KBM-7 (cell line): ENCODE measurements around the gene TUBA4A.
"Not testable (repeated sequence)": the region's sequence is repeated elsewhere in the genome, so short reads cannot be mapped to it uniquely, and the experiment has no call there.

Experiments
- DNase-seq: peaks from one replicate; pipeline ENCODE4 v3.0.0-alpha.2; 2015
- in situ Hi-C: fragments of 300-500 bp; cut with MboI; formaldehyde crosslinking; loops from 2 replicates; pipeline ENCODE4 v1.14.3; 2020; ENCODE audit warnings: low sequenced_read_pairs, low pct_unique_long_range_greater_than_20kb, mixed read lengths

Gene TUBA4A

GRCh38 chr2:219204425-219205164 is 49.1 kb downstream of the TUBA4A start:
- DNase-seq = no peak
- in situ Hi-C loops = no loop called here

GRCh38 chr2:219201331-219201730 is 52.4 kb downstream of the TUBA4A start:
- in situ Hi-C loops = not testable (repeated sequence)

GRCh38 chr2:219200502-219201326 is 53.0 kb downstream of the TUBA4A start:
- DNase-seq = peak; percentile 31
- in situ Hi-C loops = not testable (repeated sequence)

More at GRCh38 chr2:219201331-219201730, 52.4 kb downstream of the TUBA4A start:
- not testable (repeated sequence) for DNase-seq
